AG04450 (cell line): ENCODE measurements around the gene OR8A1. TPM values are rescaled to one million over a fixed set of nuclear protein-coding genes. Genes with fewer than 3 reads are reported as not detected.

Source experiments
- CTCF ChIA-PET: fragments of 300-600, 350-600 bp; formaldehyde crosslinking; extraction: SDS; loops from one replicate; lab custom pipeline; 2022; ENCODE audit warnings: antibody characterized with exemption, inconsistent platforms; lab: Charles Lee
- POLR2A ChIA-PET: fragments of 350-600 bp; formaldehyde crosslinking; extraction: SDS; loops from one replicate; lab custom pipeline; 2021; ENCODE audit warnings: antibody characterized with exemption, inconsistent platforms; lab: Yijun Ruan, JAX
- DNase-seq: peaks from one replicate; pipeline ENCODE4 v3.0.0-alpha.2; 2011; ENCODE audit warnings: low read depth, low spot score
- H3K27ac ChIP-seq: one replicate; pipeline ENCODE4 v1.5.1; 2012; ENCODE audit warnings: low read depth, low read length, control low read depth
- H3K27me3 ChIP-seq: one replicate; pipeline ENCODE4 v1.6.0; 2012; ENCODE audit warnings: low read length; ENCODE audit not compliant: control insufficient read depth, insufficient read depth
- H3K4me3 ChIP-seq: 2 replicates; pipeline ENCODE4 v1.5.1; 2011; ENCODE audit warnings: mild to moderate bottlenecking, low read depth, low read length, control low read depth
- H3K9me3 ChIP-seq: 2 replicates; pipeline ENCODE4 v1.5.1; 2012; ENCODE audit warnings: low read length; ENCODE audit not compliant: control insufficient read depth, insufficient read depth
- CTCF ChIP-seq: IDR thresholded peaks from 2 replicates; pipeline ENCODE4 v1.5.1; 2011; ENCODE audit warnings: low read depth, low read length, control low read depth, inconsistent platforms
- polyA plus RNA-seq: library from polyadenylated mRNA; depleted of rRNA; stranded (reverse); fragments of >200 nt; gene quantifications from 2 replicates; pipeline ENCODE4 v1.2.3, GENCODE V29; 2011

The OR8A1 gene
- polyA plus RNA-seq, 1 experiment, result not detected

DNA sequence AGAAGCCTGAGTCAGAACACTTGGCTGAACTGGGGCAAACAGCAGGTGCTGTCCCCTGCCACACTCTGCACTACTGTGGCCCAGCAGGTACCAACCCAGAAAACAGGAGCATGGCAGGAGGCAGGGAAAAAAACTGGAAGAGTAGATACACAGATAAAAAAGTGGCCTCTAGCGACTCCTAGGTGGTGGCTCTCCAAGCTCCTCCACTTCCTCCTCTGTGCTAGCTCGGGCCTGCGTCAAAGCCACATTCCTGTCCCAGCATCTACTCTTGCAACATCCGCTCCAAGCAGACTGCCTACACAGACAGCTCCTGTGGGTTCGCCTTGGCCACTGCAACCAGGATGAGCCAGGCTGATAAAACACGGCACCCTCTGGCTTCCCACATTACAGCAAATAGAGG is 33.3 kb upstream of the OR8A1 start:
- no peak for TF ChIP-seq CTCF
- peaks cover 2% of the 10 kb centered on the region for H3K27me3 ChIP-seq
- no peaks in the 10 kb centered on the region for H3K9me3 ChIP-seq
- H3K4me3 ChIP-seq, result no peak overlapping the region
- ChIA-PET CTCF (no interaction called here), POLR2A (no interaction called here)
- DNase-seq, result no peak
- no peak overlapping the region for H3K27ac ChIP-seq

GRCh38 chr11:124538019-124538418 is 31.8 kb upstream of the OR8A1 start:
- no peak for TF ChIP-seq CTCF
- Histone ChIP-seq H3K4me3 (no peak overlapping the region), H3K27me3 (peaks cover 2% of the 10 kb centered on the region), H3K27ac (no peak overlapping the region), H3K9me3 (no peaks in the 10 kb centered on the region)
- CTCF ChIA-PET, result interaction anchor here (1.1 kb wide), 1 partner anchor 122 kb away, joined by 3 read pairs; no protein-coding TSS in a partner anchor
- POLR2A ChIA-PET, result no interaction called here
- DNase-seq, result peak; percentile 10

DNA sequence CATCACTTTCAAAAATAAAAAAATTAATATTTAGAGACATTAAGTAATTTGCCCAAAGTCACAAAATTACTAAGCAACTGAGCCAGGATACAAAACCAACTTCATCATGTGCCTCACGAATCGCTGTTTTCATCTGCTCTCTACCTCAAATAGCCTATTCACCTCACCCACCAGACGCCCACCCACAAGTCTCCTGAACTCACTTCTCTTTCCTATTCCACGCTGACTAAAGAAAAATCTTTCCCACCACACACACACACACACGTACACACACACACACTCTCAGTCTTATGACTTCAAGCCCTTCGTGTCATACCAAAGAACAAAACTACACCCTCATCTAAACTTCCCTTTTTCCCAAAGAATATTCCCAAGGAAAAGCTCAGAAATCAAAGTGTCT is 28.6 kb upstream of the OR8A1 start:
- no peaks in the 10 kb centered on the region for H3K9me3 ChIP-seq
- no peak overlapping the region for H3K4me3 ChIP-seq
- no peaks in the 10 kb centered on the region for H3K27me3 ChIP-seq
- DNase-seq, result no peak
- no peak for TF ChIP-seq CTCF
- ChIA-PET POLR2A (no interaction called here), CTCF (interaction anchor here (1.7 kb wide), 1 partner anchor 44 kb away, joined by 5 read pairs; no protein-coding TSS in a partner anchor)
- no peak overlapping the region for H3K27ac ChIP-seq

GRCh38 chr11:124543145-124543544 is 26.7 kb upstream of the OR8A1 start:
- ChIA-PET CTCF (interaction anchor here (1.7 kb wide), 1 partner anchor 42 kb away, joined by 5 read pairs; no protein-coding TSS in a partner anchor), POLR2A (no interaction called here)
- Histone ChIP-seq H3K4me3 (no peak overlapping the region), H3K27me3 (no peaks in the 10 kb centered on the region), H3K27ac (no peak overlapping the region), H3K9me3 (no peaks in the 10 kb centered on the region)
- DNase-seq, result no peak
- no peak for TF ChIP-seq CTCF

- TF ChIP-seq CTCF, result no peak
- Histone ChIP-seq H3K27me3 (no peaks in the 10 kb centered on the region), H3K4me3 (no peak within 1 kb of the TSS), H3K9me3 (no peaks in the 10 kb centered on the region), H3K27ac (no peak within 1 kb of the TSS)
- ChIA-PET CTCF (no interaction called here), POLR2A (no interaction called here)
- no peak for DNase-seq
Measured at GRCh38 chr11:124543554-124543953, 26.2 kb upstream of the OR8A1 start, which contains the start of gene OR8B12. Gene OR8B12, minus strand, starts transcription at chr11:124543654. Its CDS starts 0 bp downstream, at chr11:124543654.
